CD8-positive, alpha-beta memory T cell (primary cell): Measurements from ENCODE around the gene ELK4. TPM values are rescaled to one million over a fixed set of nuclear protein-coding genes. Genes with fewer than 3 reads are reported as not detected.

ENCODE experiments used
- CTCF ChIA-PET: fragments of 350-600 bp; sonication (Branson Sonifier 250); formaldehyde crosslinking; loops from one replicate; lab custom pipeline; 2021; ENCODE audit warnings: antibody characterized with exemption; lab: Charles Lee
- POLR2A ChIA-PET: fragments of 350-600 bp; sonication (Branson Sonifier 250); formaldehyde crosslinking; loops from one replicate; lab custom pipeline; 2021; ENCODE audit warnings: antibody characterized with exemption; lab: Charles Lee
- DNase-seq, 5 donors: peaks; one replicate each; pipeline versions ENCODE4 v3.0.0 to v3.0.0-alpha.2; 2020 to 2022; ENCODE audit warnings: mixed read lengths in 1 of 5
- H3K27ac ChIP-seq: one replicate; pipeline ENCODE4 v1.7.0; 2013; ENCODE audit warnings: low read depth, mild to moderate bottlenecking, low read length, moderate library complexity
- H3K27me3 ChIP-seq: 2 replicates; pipeline ENCODE4 v1.7.0; 2013; ENCODE audit warnings: low read length, mild to moderate bottlenecking; ENCODE audit not compliant: insufficient read depth, poor library complexity, severe bottlenecking
- H3K36me3 ChIP-seq: 2 replicates; pipeline ENCODE4 v1.7.0; 2013; ENCODE audit warnings: mild to moderate bottlenecking, low read length, moderate library complexity; ENCODE audit not compliant: insufficient read depth
- H3K4me1 ChIP-seq: 2 replicates; pipeline ENCODE4 v1.7.0; 2013; ENCODE audit warnings: mild to moderate bottlenecking, low read length, moderate library complexity; ENCODE audit not compliant: insufficient read depth
- H3K4me3 ChIP-seq: 2 replicates; pipeline ENCODE4 v1.7.0; 2013; ENCODE audit warnings: mild to moderate bottlenecking, low read length
- H3K9me3 ChIP-seq: 2 replicates; pipeline ENCODE4 v1.7.0; 2013; ENCODE audit warnings: mild to moderate bottlenecking, low read length
- H3K27ac Mint-ChIP-seq, 8 donors: one replicate each; pipeline ENCODE4 v1.8.0; 2020 to 2021; ENCODE audit warnings: mixed read lengths in 8 of 8, mild to moderate bottlenecking in 6 of 8, inconsistent platforms in 3 of 8, moderate library complexity in 3 of 8
- H3K27me3 Mint-ChIP-seq, 2 donors: one replicate each; pipeline ENCODE4 v1.8.0; 2020 to 2021; ENCODE audit warnings: mixed read lengths in 2 of 2, mild to moderate bottlenecking in 1 of 2, moderate library complexity in 1 of 2
- H3K36me3 Mint-ChIP-seq, 3 donors: one replicate each; pipeline ENCODE4 v1.8.0; 2020 to 2021; ENCODE audit warnings: mixed read lengths in 3 of 3, inconsistent platforms in 1 of 3, mild to moderate bottlenecking in 1 of 3
- H3K4me1 Mint-ChIP-seq, 3 donors: one replicate each; pipeline ENCODE4 v1.8.0; 2020 to 2021; ENCODE audit warnings: mixed read lengths in 3 of 3, inconsistent platforms in 1 of 3, mild to moderate bottlenecking in 1 of 3
- H3K4me3 Mint-ChIP-seq, 7 donors: one replicate each; pipeline ENCODE4 v1.8.0; 2020 to 2021; ENCODE audit warnings: mixed read lengths in 7 of 7, mild to moderate bottlenecking in 6 of 7, moderate library complexity in 4 of 7, inconsistent platforms in 2 of 7
- H3K9me3 Mint-ChIP-seq, 5 donors: one replicate each; pipeline ENCODE4 v1.8.0; 2020 to 2022; ENCODE audit warnings: mixed read lengths in 5 of 5, mild to moderate bottlenecking in 3 of 5, moderate library complexity in 2 of 5, inconsistent platforms in 1 of 5
- polyA plus RNA-seq: library from polyadenylated mRNA; unstranded; fragments of 300-500 nt; fragmentation: Illumina TruSeq; gene quantifications from one replicate; pipeline ENCODE4 v1.2.3, GENCODE V29; 2021
- total RNA-seq, 2 experiments: library from RNA; stranded (reverse); gene quantifications; one replicate each; pipeline ENCODE4 v1.2.3, GENCODE V29; 2021

ELK4 gene
- total and polyA plus RNA-seq, 3 experiments from 2014 or later, result 6.1 to 88.7 (median 83.3) TPM

- CTCF ChIA-PET, result no interaction called here
Measured at GRCh38 chr1:205599669-205600042, 32.2 kb downstream of the ELK4 start.

GRCh38 chr1:205598841-205599668, 32.8 kb downstream of the ELK4 start:
- no peak for DNase-seq
- no peaks in the 10 kb centered on the region for H3K27me3 ChIP-seq
- Mint-ChIP-seq H3K36me3 (peaks cover under 1 to 55% (median 17%) of the 10 kb centered on the region in 3 donors), H3K27ac (peak overlapping the region in 2 of 8 donors; percentile 5 to 72), H3K4me1 (peaks cover 2 to 12% (median 2%) of the 10 kb centered on the region in 3 donors), H3K27me3 (no peaks in the 10 kb centered on the region), H3K9me3 (no peaks in the 10 kb centered on the region), H3K4me3 (no peak overlapping the region)
- peaks cover 5% of the 10 kb centered on the region for H3K4me1 ChIP-seq
- no peak overlapping the region for H3K4me3 ChIP-seq
- H3K9me3 ChIP-seq, result no peaks in the 10 kb centered on the region
- H3K27ac ChIP-seq, result no peak overlapping the region
- ChIA-PET CTCF (interaction anchor here (0.7 kb wide), 1 partner anchor 60 kb away, joined by 3 read pairs; no protein-coding TSS in a partner anchor), POLR2A (interaction anchor here (1.3 kb wide), 1 partner anchor 33 kb away, joined by 4 read pairs; the partner anchor contains the start of gene ELK4)
- H3K36me3 ChIP-seq, result peaks cover 4% of the 10 kb centered on the region

More at GRCh38 chr1:205599669-205600042, 32.2 kb downstream of the ELK4 start:
- no peaks in the 10 kb centered on the region for H3K27me3 Mint-ChIP-seq
- H3K4me3 Mint-ChIP-seq, result no peak overlapping the region
- H3K27ac Mint-ChIP-seq, result no peak overlapping the region
- Histone ChIP-seq H3K4me1 (no peaks in the 10 kb centered on the region), H3K9me3 (no peaks in the 10 kb centered on the region), H3K27me3 (no peaks in the 10 kb centered on the region), H3K4me3 (no peak overlapping the region), H3K36me3 (peaks cover 4% of the 10 kb centered on the region), H3K27ac (no peak overlapping the region)
- DNase-seq, result no peak
- H3K36me3 Mint-ChIP-seq, result peaks cover 5 to 58% (median 20%) of the 10 kb centered on the region in 3 donors
- peaks cover 4 to 9% (median 4%) of the 10 kb centered on the region in 3 donors for H3K4me1 Mint-ChIP-seq
- H3K9me3 Mint-ChIP-seq, result no peaks in the 10 kb centered on the region
- POLR2A ChIA-PET, result no interaction called here

GRCh38 chr1:205597691-205598314, 34.0 kb downstream of the ELK4 start:
- Mint-ChIP-seq H3K9me3 (no peaks in the 10 kb centered on the region), H3K27me3 (no peaks in the 10 kb centered on the region), H3K4me3 (no peak overlapping the region), H3K27ac (peak overlapping the region in 1 of 8 donors; percentile 45), H3K36me3 (peaks cover 0 to 47% (median 12%) of the 10 kb centered on the region in 3 donors), H3K4me1 (peaks cover 10 to 20% (median 10%) of the 10 kb centered on the region in 3 donors)
- CTCF ChIA-PET, result interaction anchor here (1.0 kb wide), 1 partner anchor 60 kb away, joined by 3 read pairs; no protein-coding TSS in a partner anchor
- Histone ChIP-seq H3K9me3 (no peaks in the 10 kb centered on the region), H3K4me1 (peaks cover 16% of the 10 kb centered on the region), H3K27me3 (no peaks in the 10 kb centered on the region), H3K27ac (no peak overlapping the region), H3K4me3 (no peak overlapping the region), H3K36me3 (peaks cover 4% of the 10 kb centered on the region)
- DNase-seq, result no peak
- POLR2A ChIA-PET, result interaction anchor here (1.3 kb wide), 1 partner anchor 34 kb away, joined by 4 read pairs; the partner anchor contains the start of gene ELK4

- Histone ChIP-seq H3K27me3 (no peaks in the 10 kb centered on the region), H3K9me3 (no peaks in the 10 kb centered on the region), H3K4me3 (no peak overlapping the region), H3K36me3 (no peaks in the 10 kb centered on the region), H3K4me1 (peaks cover 22% of the 10 kb centered on the region), H3K27ac (no peak overlapping the region)
- Mint-ChIP-seq H3K4me3 (no peak overlapping the region), H3K36me3 (peaks cover 0 to 44% (median 12%) of the 10 kb centered on the region in 3 donors), H3K4me1 (peaks cover 11 to 21% (median 17%) of the 10 kb centered on the region in 3 donors), H3K27me3 (no peaks in the 10 kb centered on the region), H3K27ac (peak overlapping the region in 4 of 8 donors; percentile 38 to 87 (median 64)), H3K9me3 (no peaks in the 10 kb centered on the region)
- ChIA-PET POLR2A (no interaction called here), CTCF (interaction anchor here (0.9 to 9.7 kb wide), 3 partner anchors 43 to 61 kb away, joined by 3 to 349 read pairs (median 3); no protein-coding TSS in a partner anchor)
- no peak for DNase-seq
Measured at GRCh38 chr1:205596876-205597275, 34.9 kb downstream of the ELK4 start.

- no peak overlapping the region for H3K27ac ChIP-seq
- ChIA-PET CTCF (interaction anchor here (0.9 to 9.7 kb wide), 3 partner anchors 36 to 62 kb away, joined by 3 to 349 read pairs (median 27); partner anchors contain the start of gene ELK4), POLR2A (interaction anchor here (1.2 kb wide), 1 partner anchor 35 kb away, joined by 4 read pairs; no protein-coding TSS in a partner anchor)
- peaks cover 32% of the 10 kb centered on the region for H3K4me1 ChIP-seq
- H3K36me3 Mint-ChIP-seq, result peaks cover 0 to 40% (median 12%) of the 10 kb centered on the region in 3 donors
- DNase-seq, result no peak
- peaks cover 17 to 28% (median 25%) of the 10 kb centered on the region in 3 donors for H3K4me1 Mint-ChIP-seq
- no peaks in the 10 kb centered on the region for H3K27me3 Mint-ChIP-seq
- H3K4me3 ChIP-seq, result no peak overlapping the region
- H3K9me3 ChIP-seq, result no peaks in the 10 kb centered on the region
- peak overlapping the region in 6 of 8 donors; percentile 17 to 94 (median 58) for H3K27ac Mint-ChIP-seq
- H3K36me3 ChIP-seq, result no peaks in the 10 kb centered on the region
- no peak overlapping the region for H3K4me3 Mint-ChIP-seq
- no peaks in the 10 kb centered on the region for H3K27me3 ChIP-seq
- no peaks in the 10 kb centered on the region for H3K9me3 Mint-ChIP-seq
Measured at GRCh38 chr1:205595861-205596260, 36.0 kb downstream of the ELK4 start.

- ChIA-PET CTCF (interaction anchor here (3.3 to 9.7 kb wide), 2 partner anchors 36 to 63 kb away, joined by 27 to 349 read pairs; partner anchors contain the start of gene ELK4), POLR2A (interaction anchor here (1.2 kb wide), 1 partner anchor 36 kb away, joined by 4 read pairs; no protein-coding TSS in a partner anchor)
- Mint-ChIP-seq H3K27ac (peak overlapping the region in 6 of 8 donors; percentile 30 to 94 (median 56)), H3K9me3 (no peaks in the 10 kb centered on the region), H3K27me3 (no peaks in the 10 kb centered on the region), H3K4me3 (peak overlapping the region in 1 of 7 donors; percentile 11), H3K4me1 (peaks cover 17 to 31% (median 29%) of the 10 kb centered on the region in 3 donors), H3K36me3 (peaks cover 0 to 36% (median 12%) of the 10 kb centered on the region in 3 donors)
- no peak for DNase-seq
- H3K4me3 ChIP-seq, result no peak overlapping the region
- H3K4me1 ChIP-seq, result peaks cover 36% of the 10 kb centered on the region
- H3K9me3 ChIP-seq, result no peaks in the 10 kb centered on the region
- H3K27ac ChIP-seq, result no peak overlapping the region
- no peaks in the 10 kb centered on the region for H3K27me3 ChIP-seq
- H3K36me3 ChIP-seq, result no peaks in the 10 kb centered on the region
Measured at GRCh38 chr1:205595435-205595834, 36.4 kb downstream of the ELK4 start.

GRCh38 chr1:205594846-205595245, 37.0 kb downstream of the ELK4 start:
- POLR2A ChIA-PET, result interaction anchor here (3.8 kb wide), 1 partner anchor 37 kb away, joined by 67 read pairs; the partner anchor contains the start of gene ELK4
- H3K36me3 Mint-ChIP-seq, result peaks cover 0 to 31% (median 11%) of the 10 kb centered on the region in 3 donors
- H3K4me1 Mint-ChIP-seq, result peaks cover 17 to 31% (median 29%) of the 10 kb centered on the region in 3 donors
- Histone ChIP-seq H3K4me1 (peaks cover 37% of the 10 kb centered on the region), H3K36me3 (no peaks in the 10 kb centered on the region), H3K27me3 (no peaks in the 10 kb centered on the region), H3K27ac (no peak overlapping the region), H3K4me3 (no peak overlapping the region), H3K9me3 (no peaks in the 10 kb centered on the region)
- H3K27me3 Mint-ChIP-seq, result no peaks in the 10 kb centered on the region
- CTCF ChIA-PET, result interaction anchor here (1.3 to 9.7 kb wide), 3 partner anchors 37 to 66 kb away, joined by 3 to 349 read pairs (median 27); partner anchors contain the start of gene ELK4
- no peak for DNase-seq
- H3K9me3 Mint-ChIP-seq, result no peaks in the 10 kb centered on the region
- peak overlapping the region in 3 of 7 donors; percentile 6 to 75 (median 11) for H3K4me3 Mint-ChIP-seq
- peak overlapping the region in 7 of 8 donors; percentile 12 to 89 (median 34) for H3K27ac Mint-ChIP-seq
